ENCODE measurements around the gene TP63.

The TP63 gene

DNA sequence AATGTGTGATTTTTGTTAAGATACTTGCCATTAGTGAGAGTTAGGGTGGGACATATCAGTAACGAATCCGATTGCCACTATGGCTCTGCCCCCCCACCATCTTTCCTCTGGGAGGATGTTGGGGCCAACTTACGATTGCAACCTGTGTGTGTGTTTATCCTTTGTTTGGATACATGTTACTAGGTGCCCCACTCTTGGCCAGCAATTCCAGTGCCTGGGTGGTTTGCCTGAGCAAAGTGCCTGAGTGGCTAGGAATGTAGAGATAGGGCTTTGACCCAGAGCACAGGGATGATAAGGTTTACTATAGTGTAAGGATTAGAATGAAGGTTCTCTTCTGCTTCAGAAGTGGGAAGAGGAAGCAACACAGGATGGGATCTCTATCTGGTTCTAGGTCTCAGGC, 231.8 kb downstream of the TP63 start:
- TF ChIP-seq, protein P1, sequence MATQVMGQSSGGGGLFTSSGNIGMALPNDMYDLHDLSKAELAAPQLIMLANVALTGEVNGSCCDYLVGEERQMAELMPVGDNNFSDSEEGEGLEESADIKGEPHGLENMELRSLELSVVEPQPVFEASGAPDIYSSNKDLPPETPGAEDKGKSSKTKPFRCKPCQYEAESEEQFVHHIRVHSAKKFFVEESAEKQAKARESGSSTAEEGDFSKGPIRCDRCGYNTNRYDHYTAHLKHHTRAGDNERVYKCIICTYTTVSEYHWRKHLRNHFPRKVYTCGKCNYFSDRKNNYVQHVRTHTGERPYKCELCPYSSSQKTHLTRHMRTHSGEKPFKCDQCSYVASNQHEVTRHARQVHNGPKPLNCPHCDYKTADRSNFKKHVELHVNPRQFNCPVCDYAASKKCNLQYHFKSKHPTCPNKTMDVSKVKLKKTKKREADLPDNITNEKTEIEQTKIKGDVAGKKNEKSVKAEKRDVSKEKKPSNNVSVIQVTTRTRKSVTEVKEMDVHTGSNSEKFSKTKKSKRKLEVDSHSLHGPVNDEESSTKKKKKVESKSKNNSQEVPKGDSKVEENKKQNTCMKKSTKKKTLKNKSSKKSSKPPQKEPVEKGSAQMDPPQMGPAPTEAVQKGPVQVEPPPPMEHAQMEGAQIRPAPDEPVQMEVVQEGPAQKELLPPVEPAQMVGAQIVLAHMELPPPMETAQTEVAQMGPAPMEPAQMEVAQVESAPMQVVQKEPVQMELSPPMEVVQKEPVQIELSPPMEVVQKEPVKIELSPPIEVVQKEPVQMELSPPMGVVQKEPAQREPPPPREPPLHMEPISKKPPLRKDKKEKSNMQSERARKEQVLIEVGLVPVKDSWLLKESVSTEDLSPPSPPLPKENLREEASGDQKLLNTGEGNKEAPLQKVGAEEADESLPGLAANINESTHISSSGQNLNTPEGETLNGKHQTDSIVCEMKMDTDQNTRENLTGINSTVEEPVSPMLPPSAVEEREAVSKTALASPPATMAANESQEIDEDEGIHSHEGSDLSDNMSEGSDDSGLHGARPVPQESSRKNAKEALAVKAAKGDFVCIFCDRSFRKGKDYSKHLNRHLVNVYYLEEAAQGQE (IDR thresholded peaks at IDR 0.05; ENCODE audit: low read depth): no peak
- TF ChIP-seq YY1 (IDR thresholded peaks at IDR 0.05; ENCODE audit: low read depth) (no peak), EGR1 (IDR thresholded peaks at IDR 0.05) (no peak), CREB1 (IDR thresholded peaks at IDR 0.05; ENCODE audit: low read depth) (no peak), CEBPB (IDR thresholded peaks at IDR 0.05) (no peak)

GRCh38 chr3:189868061-189868460, 236.9 kb downstream of the TP63 start:
- TF ChIP-seq, protein P2, sequence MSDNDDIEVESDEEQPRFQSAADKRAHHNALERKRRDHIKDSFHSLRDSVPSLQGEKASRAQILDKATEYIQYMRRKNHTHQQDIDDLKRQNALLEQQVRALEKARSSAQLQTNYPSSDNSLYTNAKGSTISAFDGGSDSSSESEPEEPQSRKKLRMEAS (IDR thresholded peaks at IDR 0.05): no peak
- TF ChIP-seq USF1 (IDR thresholded peaks at IDR 0.05) (no peak), EGR1 (IDR thresholded peaks at IDR 0.05) (no peak), CREB1 (IDR thresholded peaks at IDR 0.05; ENCODE audit: low read depth) (no peak), TAF1 (IDR thresholded peaks at IDR 0.05; ENCODE audit: low read depth) (no peak), EP300 (IDR thresholded peaks at IDR 0.05; ENCODE audit: borderline replicate concordance) (no peak), ZBTB7A (IDR thresholded peaks at IDR 0.05; ENCODE audit: low read depth) (no peak), TEAD4 (IDR thresholded peaks at IDR 0.05) (no peak), YY1 (IDR thresholded peaks at IDR 0.05; ENCODE audit: low read depth) (no peak)
- TF ChIP-seq, protein P1 (IDR thresholded peaks at IDR 0.05; ENCODE audit: low read depth): no peak

- TF ChIP-seq USF1 (IDR thresholded peaks at IDR 0.05) (no peak), CEBPB (IDR thresholded peaks at IDR 0.05) (no peak), ZBTB7A (IDR thresholded peaks at IDR 0.05; ENCODE audit: low read depth) (no peak), CREB1 (IDR thresholded peaks at IDR 0.05; ENCODE audit: low read depth) (no peak), TEAD4 (IDR thresholded peaks at IDR 0.05) (no peak), EP300 (IDR thresholded peaks at IDR 0.05; ENCODE audit: borderline replicate concordance) (no peak), NFIC (IDR thresholded peaks at IDR 0.05) (no peak), YY1 (IDR thresholded peaks at IDR 0.05; ENCODE audit: low read depth) (no peak), RAD21 (IDR thresholded peaks at IDR 0.05; ENCODE audit: low read depth) (no peak), TAF1 (IDR thresholded peaks at IDR 0.05; ENCODE audit: low read depth) (no peak), FOXM1 (IDR thresholded peaks at IDR 0.05; ENCODE audit: borderline replicate concordance, low read depth) (no peak), EGR1 (IDR thresholded peaks at IDR 0.05) (no peak), TCF12 (IDR thresholded peaks at IDR 0.05; ENCODE audit: low read depth) (no peak)
- TF ChIP-seq, protein P2 (IDR thresholded peaks at IDR 0.05): no peak
- TF ChIP-seq, protein P1 (IDR thresholded peaks at IDR 0.05; ENCODE audit: low read depth): no peak
These were observed 238.0 kb downstream of the TP63 start for GRCh38 chr3:189869165-189869564.

- TF ChIP-seq CREB1 (IDR thresholded peaks at IDR 0.05; ENCODE audit: low read depth): no peak
- TF ChIP-seq CEBPB (IDR thresholded peaks at IDR 0.05): no peak
- no peak for TF ChIP-seq NFIC (IDR thresholded peaks at IDR 0.05)
- no peak for TF ChIP-seq TCF12 (IDR thresholded peaks at IDR 0.05; ENCODE audit: low read depth)
- no peak for TF ChIP-seq USF1 (IDR thresholded peaks at IDR 0.05)
- TF ChIP-seq, protein P1 (IDR thresholded peaks at IDR 0.05; ENCODE audit: low read depth): no peak
- TF ChIP-seq FOXM1 (IDR thresholded peaks at IDR 0.05; ENCODE audit: borderline replicate concordance, low read depth): no peak
- no peak for TF ChIP-seq RAD21 (IDR thresholded peaks at IDR 0.05; ENCODE audit: low read depth)
- no peak for TF ChIP-seq TEAD4 (IDR thresholded peaks at IDR 0.05)
- TF ChIP-seq, protein P2 (IDR thresholded peaks at IDR 0.05): no peak
- TF ChIP-seq ZBTB7A (IDR thresholded peaks at IDR 0.05; ENCODE audit: low read depth): no peak
- TF ChIP-seq EP300 (IDR thresholded peaks at IDR 0.05; ENCODE audit: borderline replicate concordance): no peak
- TF ChIP-seq TAF1 (IDR thresholded peaks at IDR 0.05; ENCODE audit: low read depth): no peak
- TF ChIP-seq EGR1 (IDR thresholded peaks at IDR 0.05): no peak
- no peak for TF ChIP-seq YY1 (IDR thresholded peaks at IDR 0.05; ENCODE audit: low read depth)
These were observed 240.2 kb downstream of the TP63 start for GRCh38 chr3:189871418-189871817.
